ENCODE measurements around the gene USP6. TPM values are rescaled to one million over a fixed set of nuclear protein-coding genes. Genes with fewer than 3 reads are reported as not detected.
A peak's percentile ranks its signal among the peaks of the same experiment; 100 is the strongest.

Gene USP6
- total and polyA plus RNA-seq, 10 of the 15 experiments (the other 5 are each of a cell fraction or from before 2014, with no cell fraction given), result under 0.01 to 0.39 (median 0.10) TPM; not detected in 2

DNA sequence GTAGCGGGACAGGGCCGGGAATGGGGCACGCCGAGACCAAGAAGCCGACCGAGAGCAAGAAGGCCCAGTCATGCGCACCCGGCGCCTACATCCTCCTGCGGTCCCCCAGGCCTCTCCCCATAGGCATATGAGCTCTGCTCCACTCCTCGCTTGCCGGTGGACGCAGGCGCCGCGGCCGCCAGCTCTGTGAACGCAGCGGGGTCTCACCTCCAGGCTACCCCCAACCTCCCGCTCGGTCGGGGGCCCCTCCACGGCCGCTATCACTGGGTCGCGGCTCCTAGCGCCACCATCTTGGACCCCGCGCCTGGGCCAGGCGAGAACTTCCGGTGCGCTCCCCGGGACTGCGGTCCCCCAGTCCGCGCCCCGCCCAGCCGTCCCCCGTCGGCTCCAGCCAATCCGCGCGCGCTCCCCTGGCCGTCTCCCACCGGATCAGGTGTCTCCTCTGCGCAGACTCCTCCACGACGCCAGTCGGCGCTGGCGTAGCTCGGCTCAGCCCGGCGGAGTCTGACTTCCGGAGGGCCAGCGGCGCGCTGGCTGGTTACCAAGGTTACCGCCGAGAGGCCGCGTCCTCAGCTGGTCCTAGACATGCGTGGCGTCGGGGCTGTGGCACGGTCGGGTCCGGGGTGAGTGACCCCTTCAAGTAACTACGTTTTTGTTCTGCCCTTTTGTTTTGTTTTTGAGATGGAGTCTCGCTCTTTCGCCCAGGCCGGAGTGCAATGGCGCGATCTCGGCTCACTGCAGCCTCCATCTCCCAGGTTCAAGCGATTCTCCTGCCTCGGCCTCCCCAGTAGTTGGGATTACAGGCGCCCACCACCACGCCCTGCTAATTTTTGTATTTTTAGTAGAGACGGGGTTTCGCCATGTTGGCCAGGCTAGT lies 75.9 kb downstream of the USP6 start, which contains the start of gene ZNF594 (continued):
- TF ChIP-seq SPI1 (IDR thresholded peaks at IDR 0.05; ENCODE audit: borderline replicate concordance, insufficient read depth, low read depth, low read length) (no peak), BCL11A (IDR thresholded peaks at IDR 0.05; ENCODE audit: low read depth, low read length) (no peak), BMI1 (IDR thresholded peaks at IDR 0.05; ENCODE audit: borderline replicate concordance) (peak; percentile 99), DPF2 (IDR thresholded peaks at IDR 0.05) (peak; percentile 75; the same call in 1 of the 2 replicates), BRCA1 (IDR thresholded peaks at IDR 0.05; ENCODE audit: low read depth, low read length) (no peak), FOXK2 (IDR thresholded peaks at IDR 0.05) (no peak), NFYB (IDR thresholded peaks at IDR 0.05; ENCODE audit: insufficient read depth, low read depth, low read length) (peak; percentile 49; the same call in 1 of the 2 replicates), IKZF1 (conservative IDR thresholded peaks at IDR 0.05) (peak; percentile 81), STAT1 (conservative IDR thresholded peaks at IDR 0.05) (peak; percentile 74; the same call in 1 of the 2 replicates), KAT2A (conservative IDR thresholded peaks at IDR 0.05; ENCODE audit: control insufficient read depth, low read depth, low read length) (no peak), HCFC1 (IDR thresholded peaks at IDR 0.05; ENCODE audit: low read length) (peak; percentile 63), LARP7 (IDR thresholded peaks at IDR 0.05) (peak; percentile 84), BHLHE40 (IDR thresholded peaks at IDR 0.05; ENCODE audit: borderline replicate concordance in 1 of 2, low read depth in 2 of 2, low read length in 1 of 2) (peak; percentile 40 to 72; a peak in 3 of 4 replicates)
- TF ChIP-seq, protein P1, sequence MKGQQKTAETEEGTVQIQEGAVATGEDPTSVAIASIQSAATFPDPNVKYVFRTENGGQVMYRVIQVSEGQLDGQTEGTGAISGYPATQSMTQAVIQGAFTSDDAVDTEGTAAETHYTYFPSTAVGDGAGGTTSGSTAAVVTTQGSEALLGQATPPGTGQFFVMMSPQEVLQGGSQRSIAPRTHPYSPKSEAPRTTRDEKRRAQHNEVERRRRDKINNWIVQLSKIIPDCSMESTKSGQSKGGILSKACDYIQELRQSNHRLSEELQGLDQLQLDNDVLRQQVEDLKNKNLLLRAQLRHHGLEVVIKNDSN (IDR thresholded peaks at IDR 0.05; ENCODE audit: borderline replicate concordance, extremely low read length, insufficient read depth, low read depth, low read length), result peak; percentile 31
- TF ChIP-seq, protein P2, sequence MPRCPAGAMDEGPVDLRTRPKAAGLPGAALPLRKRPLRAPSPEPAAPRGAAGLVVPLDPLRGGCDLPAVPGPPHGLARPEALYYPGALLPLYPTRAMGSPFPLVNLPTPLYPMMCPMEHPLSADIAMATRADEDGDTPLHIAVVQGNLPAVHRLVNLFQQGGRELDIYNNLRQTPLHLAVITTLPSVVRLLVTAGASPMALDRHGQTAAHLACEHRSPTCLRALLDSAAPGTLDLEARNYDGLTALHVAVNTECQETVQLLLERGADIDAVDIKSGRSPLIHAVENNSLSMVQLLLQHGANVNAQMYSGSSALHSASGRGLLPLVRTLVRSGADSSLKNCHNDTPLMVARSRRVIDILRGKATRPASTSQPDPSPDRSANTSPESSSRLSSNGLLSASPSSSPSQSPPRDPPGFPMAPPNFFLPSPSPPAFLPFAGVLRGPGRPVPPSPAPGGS (IDR thresholded peaks at IDR 0.05; ENCODE audit: borderline replicate concordance, insufficient read depth, low read depth, low read length, poor library complexity, severe bottlenecking), result no peak
- TF ChIP-seq, protein P3, sequence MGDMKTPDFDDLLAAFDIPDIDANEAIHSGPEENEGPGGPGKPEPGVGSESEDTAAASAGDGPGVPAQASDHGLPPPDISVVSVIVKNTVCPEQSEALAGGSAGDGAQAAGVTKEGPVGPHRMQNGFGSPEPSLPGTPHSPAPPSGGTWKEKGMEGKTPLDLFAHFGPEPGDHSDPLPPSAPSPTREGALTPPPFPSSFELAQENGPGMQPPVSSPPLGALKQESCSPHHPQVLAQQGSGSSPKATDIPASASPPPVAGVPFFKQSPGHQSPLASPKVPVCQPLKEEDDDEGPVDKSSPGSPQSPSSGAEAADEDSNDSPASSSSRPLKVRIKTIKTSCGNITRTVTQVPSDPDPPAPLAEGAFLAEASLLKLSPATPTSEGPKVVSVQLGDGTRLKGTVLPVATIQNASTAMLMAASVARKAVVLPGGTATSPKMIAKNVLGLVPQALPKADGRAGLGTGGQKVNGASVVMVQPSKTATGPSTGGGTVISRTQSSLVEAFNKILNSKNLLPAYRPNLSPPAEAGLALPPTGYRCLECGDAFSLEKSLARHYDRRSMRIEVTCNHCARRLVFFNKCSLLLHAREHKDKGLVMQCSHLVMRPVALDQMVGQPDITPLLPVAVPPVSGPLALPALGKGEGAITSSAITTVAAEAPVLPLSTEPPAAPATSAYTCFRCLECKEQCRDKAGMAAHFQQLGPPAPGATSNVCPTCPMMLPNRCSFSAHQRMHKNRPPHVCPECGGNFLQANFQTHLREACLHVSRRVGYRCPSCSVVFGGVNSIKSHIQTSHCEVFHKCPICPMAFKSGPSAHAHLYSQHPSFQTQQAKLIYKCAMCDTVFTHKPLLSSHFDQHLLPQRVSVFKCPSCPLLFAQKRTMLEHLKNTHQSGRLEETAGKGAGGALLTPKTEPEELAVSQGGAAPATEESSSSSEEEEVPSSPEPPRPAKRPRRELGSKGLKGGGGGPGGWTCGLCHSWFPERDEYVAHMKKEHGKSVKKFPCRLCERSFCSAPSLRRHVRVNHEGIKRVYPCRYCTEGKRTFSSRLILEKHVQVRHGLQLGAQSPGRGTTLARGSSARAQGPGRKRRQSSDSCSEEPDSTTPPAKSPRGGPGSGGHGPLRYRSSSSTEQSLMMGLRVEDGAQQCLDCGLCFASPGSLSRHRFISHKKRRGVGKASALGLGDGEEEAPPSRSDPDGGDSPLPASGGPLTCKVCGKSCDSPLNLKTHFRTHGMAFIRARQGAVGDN (IDR thresholded peaks at IDR 0.05), result peak; percentile 75
- TF ChIP-seq, protein P4, sequence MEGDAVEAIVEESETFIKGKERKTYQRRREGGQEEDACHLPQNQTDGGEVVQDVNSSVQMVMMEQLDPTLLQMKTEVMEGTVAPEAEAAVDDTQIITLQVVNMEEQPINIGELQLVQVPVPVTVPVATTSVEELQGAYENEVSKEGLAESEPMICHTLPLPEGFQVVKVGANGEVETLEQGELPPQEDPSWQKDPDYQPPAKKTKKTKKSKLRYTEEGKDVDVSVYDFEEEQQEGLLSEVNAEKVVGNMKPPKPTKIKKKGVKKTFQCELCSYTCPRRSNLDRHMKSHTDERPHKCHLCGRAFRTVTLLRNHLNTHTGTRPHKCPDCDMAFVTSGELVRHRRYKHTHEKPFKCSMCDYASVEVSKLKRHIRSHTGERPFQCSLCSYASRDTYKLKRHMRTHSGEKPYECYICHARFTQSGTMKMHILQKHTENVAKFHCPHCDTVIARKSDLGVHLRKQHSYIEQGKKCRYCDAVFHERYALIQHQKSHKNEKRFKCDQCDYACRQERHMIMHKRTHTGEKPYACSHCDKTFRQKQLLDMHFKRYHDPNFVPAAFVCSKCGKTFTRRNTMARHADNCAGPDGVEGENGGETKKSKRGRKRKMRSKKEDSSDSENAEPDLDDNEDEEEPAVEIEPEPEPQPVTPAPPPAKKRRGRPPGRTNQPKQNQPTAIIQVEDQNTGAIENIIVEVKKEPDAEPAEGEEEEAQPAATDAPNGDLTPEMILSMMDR (IDR thresholded peaks at IDR 0.05 in 2 of 3, conservative IDR thresholded peaks at IDR 0.05 in 1 of 3; ENCODE audit: control insufficient read depth in 2 of 3, extremely low read depth in 1 of 3, insufficient read depth in 1 of 3, low read depth in 3 of 3, low read length in 3 of 3), result peak; percentile 82 to 92 (median 83)
- TF ChIP-seq, protein P5, sequence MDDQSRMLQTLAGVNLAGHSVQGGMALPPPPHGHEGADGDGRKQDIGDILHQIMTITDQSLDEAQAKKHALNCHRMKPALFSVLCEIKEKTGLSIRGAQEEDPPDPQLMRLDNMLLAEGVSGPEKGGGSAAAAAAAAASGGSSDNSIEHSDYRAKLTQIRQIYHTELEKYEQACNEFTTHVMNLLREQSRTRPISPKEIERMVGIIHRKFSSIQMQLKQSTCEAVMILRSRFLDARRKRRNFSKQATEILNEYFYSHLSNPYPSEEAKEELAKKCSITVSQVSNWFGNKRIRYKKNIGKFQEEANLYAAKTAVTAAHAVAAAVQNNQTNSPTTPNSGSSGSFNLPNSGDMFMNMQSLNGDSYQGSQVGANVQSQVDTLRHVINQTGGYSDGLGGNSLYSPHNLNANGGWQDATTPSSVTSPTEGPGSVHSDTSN (IDR thresholded peaks at IDR 0.05; ENCODE audit: insufficient replicate concordance, low read depth, low read length), result no peak

Measured in GM12878 (cell line).